Parathyroid adenoma (tissue), 2 donors: ENCODE data around the gene GLCE.

Experiments used
- H2AFZ ChIP-seq: fragments of 300-600 bp; sonication (generic); one replicate; pipeline ENCODE4 v1.7.0; 2017; ENCODE audit warnings: antibody characterized with exemption, mild to moderate bottlenecking
- H3K27ac ChIP-seq: fragments of 300-600 bp; sonication (generic); one replicate; pipeline ENCODE4 v1.7.0; 2017
- H3K27me3 ChIP-seq: fragments of 300-600 bp; sonication (generic); one replicate; pipeline ENCODE4 v1.7.0; 2017; ENCODE audit warnings: low read length; ENCODE audit not compliant: control insufficient read depth, insufficient read depth
- H3K36me3 ChIP-seq: fragments of 300-600 bp; sonication (generic); one replicate; pipeline ENCODE4 v1.7.0; 2017; ENCODE audit warnings: low read length; ENCODE audit not compliant: control insufficient read depth, insufficient read depth
- H3K4me1 ChIP-seq: fragments of 300-600 bp; sonication (generic); one replicate; pipeline ENCODE4 v1.7.0; 2017; ENCODE audit warnings: control low read depth
- H3K4me2 ChIP-seq: fragments of 300-600 bp; sonication (generic); one replicate; pipeline ENCODE4 v1.7.0; 2017; ENCODE audit warnings: low read length
- H3K4me3 ChIP-seq: fragments of 300-600 bp; sonication (generic); one replicate; pipeline ENCODE4 v1.7.0; 2017; ENCODE audit warnings: low read depth, low read length
- H3K79me2 ChIP-seq: fragments of 300-600 bp; sonication (generic); one replicate; pipeline ENCODE4 v1.7.0; 2017; ENCODE audit warnings: control low read depth
- H3K9ac ChIP-seq: fragments of 300-600 bp; sonication (generic); one replicate; pipeline ENCODE4 v1.7.0; 2017; ENCODE audit warnings: mild to moderate bottlenecking
- H3K9me3 ChIP-seq: fragments of 300-600 bp; sonication (generic); one replicate; pipeline ENCODE4 v1.7.0; 2017; ENCODE audit warnings: low read length; ENCODE audit not compliant: control insufficient read depth
- TF ChIP-seq, protein P1 (sequence below): fragments of 300-600 bp; sonication (generic); IDR thresholded peaks from one replicate; pipeline ENCODE4 v1.7.0; 2017; ENCODE audit warnings: antibody characterized with exemption, mild to moderate bottlenecking
- donor health status: primary hyperparathyroidism.

The GLCE gene

DNA sequence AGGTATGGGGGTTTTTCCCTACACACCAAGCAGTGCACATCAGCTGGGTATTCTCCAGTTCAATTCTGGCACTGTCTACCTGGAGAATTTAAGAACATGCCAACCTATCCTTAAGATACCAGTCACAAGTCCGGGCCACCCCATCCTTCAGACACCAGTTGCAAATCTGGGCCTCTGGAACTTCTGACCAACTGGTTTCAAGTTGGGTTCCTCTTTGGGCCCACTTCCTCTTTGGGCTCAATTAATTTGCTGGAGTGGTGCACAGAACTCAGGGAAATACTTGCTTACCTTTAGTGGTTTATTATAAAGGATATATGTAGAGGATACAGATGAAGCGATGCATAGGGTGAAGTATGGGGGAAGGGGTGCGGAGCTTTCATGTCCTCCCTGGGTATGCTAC lies 25.3 kb downstream of the GLCE start:
- no peak overlapping the region for H3K27ac ChIP-seq
- TF ChIP-seq, protein P1, sequence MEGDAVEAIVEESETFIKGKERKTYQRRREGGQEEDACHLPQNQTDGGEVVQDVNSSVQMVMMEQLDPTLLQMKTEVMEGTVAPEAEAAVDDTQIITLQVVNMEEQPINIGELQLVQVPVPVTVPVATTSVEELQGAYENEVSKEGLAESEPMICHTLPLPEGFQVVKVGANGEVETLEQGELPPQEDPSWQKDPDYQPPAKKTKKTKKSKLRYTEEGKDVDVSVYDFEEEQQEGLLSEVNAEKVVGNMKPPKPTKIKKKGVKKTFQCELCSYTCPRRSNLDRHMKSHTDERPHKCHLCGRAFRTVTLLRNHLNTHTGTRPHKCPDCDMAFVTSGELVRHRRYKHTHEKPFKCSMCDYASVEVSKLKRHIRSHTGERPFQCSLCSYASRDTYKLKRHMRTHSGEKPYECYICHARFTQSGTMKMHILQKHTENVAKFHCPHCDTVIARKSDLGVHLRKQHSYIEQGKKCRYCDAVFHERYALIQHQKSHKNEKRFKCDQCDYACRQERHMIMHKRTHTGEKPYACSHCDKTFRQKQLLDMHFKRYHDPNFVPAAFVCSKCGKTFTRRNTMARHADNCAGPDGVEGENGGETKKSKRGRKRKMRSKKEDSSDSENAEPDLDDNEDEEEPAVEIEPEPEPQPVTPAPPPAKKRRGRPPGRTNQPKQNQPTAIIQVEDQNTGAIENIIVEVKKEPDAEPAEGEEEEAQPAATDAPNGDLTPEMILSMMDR, result no peak
- no peak overlapping the region for H2AFZ ChIP-seq
- peaks cover 8% of the 10 kb centered on the region for H3K79me2 ChIP-seq
- no peak overlapping the region for H3K4me3 ChIP-seq
- no peak overlapping the region for H3K4me2 ChIP-seq
- no peaks in the 10 kb centered on the region for H3K27me3 ChIP-seq
- H3K36me3 ChIP-seq, result no peaks in the 10 kb centered on the region
- H3K4me1 ChIP-seq, result no peaks in the 10 kb centered on the region
- no peaks in the 10 kb centered on the region for H3K9me3 ChIP-seq
- no peak overlapping the region for H3K9ac ChIP-seq

DNA sequence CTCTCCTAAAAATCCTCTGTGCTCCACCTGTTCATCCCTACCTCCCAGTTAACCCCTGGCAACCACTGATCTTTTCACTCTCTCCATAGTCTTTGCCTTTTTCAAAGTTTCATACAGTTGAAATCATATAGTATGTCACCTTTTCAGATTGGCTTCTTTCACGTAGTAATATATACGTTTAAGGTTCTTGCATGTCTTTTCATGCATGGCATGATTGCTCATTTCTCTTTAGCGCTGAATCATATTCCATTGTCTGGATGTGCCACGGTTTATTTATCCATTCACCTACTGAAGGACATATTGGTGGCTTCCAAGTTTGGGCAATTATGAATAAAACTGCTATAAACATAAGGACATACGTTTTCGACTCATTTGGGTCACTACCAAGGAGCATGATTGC lies 28.7 kb downstream of the GLCE start:
- TF ChIP-seq, protein P1, result no peak
- no peaks in the 10 kb centered on the region for H3K27me3 ChIP-seq
- no peak overlapping the region for H3K4me3 ChIP-seq
- no peak overlapping the region for H3K4me2 ChIP-seq
- H2AFZ ChIP-seq, result no peak overlapping the region
- H3K9ac ChIP-seq, result no peak overlapping the region
- H3K27ac ChIP-seq, result no peak overlapping the region
- H3K36me3 ChIP-seq, result no peaks in the 10 kb centered on the region
- no peaks in the 10 kb centered on the region for H3K4me1 ChIP-seq
- no peaks in the 10 kb centered on the region for H3K9me3 ChIP-seq
- H3K79me2 ChIP-seq, result no peaks in the 10 kb centered on the region

DNA sequence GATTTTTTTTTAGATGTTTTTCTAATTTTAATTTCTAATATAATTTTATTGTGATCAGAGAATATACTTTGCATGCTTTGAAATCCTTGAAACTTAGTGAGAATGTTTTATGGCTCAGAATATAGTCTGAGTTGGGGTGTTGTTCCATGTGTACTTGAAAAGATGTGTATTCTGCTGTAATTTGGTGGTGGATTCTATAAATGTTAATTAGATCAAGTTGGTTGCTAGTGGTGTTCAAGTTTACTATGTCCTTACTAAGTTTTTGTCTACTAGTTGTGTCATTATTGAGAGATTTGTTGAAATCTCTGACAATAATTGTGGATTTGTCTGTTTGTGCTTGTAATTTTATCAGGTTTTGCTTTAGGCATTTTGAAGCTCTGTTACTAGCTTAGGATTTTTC lies 29.7 kb downstream of the GLCE start:
- no peak overlapping the region for H3K4me3 ChIP-seq
- no peak overlapping the region for H3K4me2 ChIP-seq
- H3K4me1 ChIP-seq, result peaks cover 3% of the 10 kb centered on the region
- no peak overlapping the region for H3K9ac ChIP-seq
- H3K79me2 ChIP-seq, result no peaks in the 10 kb centered on the region
- TF ChIP-seq, protein P1, result no peak
- H3K27me3 ChIP-seq, result no peaks in the 10 kb centered on the region
- no peak overlapping the region for H2AFZ ChIP-seq
- no peaks in the 10 kb centered on the region for H3K9me3 ChIP-seq
- H3K27ac ChIP-seq, result no peak overlapping the region
- no peaks in the 10 kb centered on the region for H3K36me3 ChIP-seq

DNA sequence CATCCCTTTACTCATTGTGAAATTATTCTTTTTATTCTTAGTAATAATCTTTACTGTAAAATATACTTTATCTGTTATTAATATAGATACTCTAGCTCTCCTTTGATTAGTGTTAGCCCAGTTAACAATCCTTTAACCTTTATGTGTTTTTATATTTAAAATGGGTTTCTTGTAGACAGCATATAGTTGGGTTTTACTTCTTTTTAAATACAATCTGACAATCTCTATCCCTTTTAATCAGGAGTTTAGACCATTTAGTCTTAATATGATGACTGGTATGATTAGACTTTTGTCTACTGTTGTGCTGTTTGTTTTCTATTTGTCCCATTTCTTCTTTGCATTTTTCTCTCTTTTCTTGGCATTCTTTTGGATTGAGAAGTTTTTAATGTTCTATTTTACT lies 30.1 kb downstream of the GLCE start:
- no peaks in the 10 kb centered on the region for H3K9me3 ChIP-seq
- peaks cover 5% of the 10 kb centered on the region for H3K4me1 ChIP-seq
- H3K27ac ChIP-seq, result no peak overlapping the region
- H3K36me3 ChIP-seq, result no peaks in the 10 kb centered on the region
- TF ChIP-seq, protein P1, result no peak
- no peak overlapping the region for H2AFZ ChIP-seq
- no peak overlapping the region for H3K4me2 ChIP-seq
- no peaks in the 10 kb centered on the region for H3K27me3 ChIP-seq
- H3K4me3 ChIP-seq, result no peak overlapping the region
- H3K9ac ChIP-seq, result no peak overlapping the region
- no peaks in the 10 kb centered on the region for H3K79me2 ChIP-seq

DNA sequence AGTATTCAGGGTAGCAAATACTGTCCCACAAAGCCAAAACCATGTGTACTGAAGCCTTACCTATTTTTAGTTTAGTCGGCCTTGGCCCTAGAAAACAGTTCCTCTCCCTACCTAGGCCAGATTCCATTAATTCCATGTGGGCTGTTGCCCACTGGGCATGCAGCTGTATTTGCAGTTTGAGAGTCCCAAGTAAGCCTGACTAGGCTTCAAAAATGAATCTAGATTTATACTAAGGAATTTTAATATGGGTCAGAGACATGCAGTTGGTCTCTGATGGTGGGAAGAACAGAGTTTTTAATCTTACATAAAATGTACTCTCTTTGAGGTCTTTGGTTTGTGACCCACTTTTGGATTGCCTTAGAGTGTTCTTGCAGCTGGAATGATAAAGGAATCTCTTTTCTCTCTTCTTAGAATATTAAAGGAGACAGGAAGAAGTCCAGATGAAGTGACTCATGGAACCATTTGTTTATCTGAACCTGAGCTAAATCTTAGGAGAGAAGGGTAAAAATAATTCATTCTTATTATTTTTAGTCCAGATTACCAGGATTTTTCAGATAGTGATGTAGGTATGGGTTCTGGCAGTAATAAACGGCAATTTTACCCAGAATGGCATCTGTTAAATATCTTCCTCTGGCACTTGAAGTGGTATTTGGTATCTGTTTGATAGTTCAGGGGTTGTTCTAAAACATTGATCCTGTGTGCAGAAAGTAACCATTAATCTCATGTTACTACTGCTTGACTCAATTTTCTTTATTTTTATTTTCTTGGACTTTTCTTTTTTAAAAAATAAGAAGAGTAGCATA lies 33.8 kb downstream of the GLCE start:
- peak overlapping the region; percentile 6 for H3K4me2 ChIP-seq
- no peaks in the 10 kb centered on the region for H3K79me2 ChIP-seq

More for the DNA sequence above, 33.8 kb downstream of the GLCE start:
- Histone ChIP-seq H3K4me1 (peaks cover 5% of the 10 kb centered on the region), H3K27me3 (no peaks in the 10 kb centered on the region), H3K9ac (no peak overlapping the region), H3K27ac (peak overlapping the region; percentile 47), H3K36me3 (no peaks in the 10 kb centered on the region), H3K9me3 (no peaks in the 10 kb centered on the region), H2AFZ (peak overlapping the region; percentile 58), H3K4me3 (no peak overlapping the region)
- TF ChIP-seq, protein P1, result no peak
